ENCODE data around the gene FLT3LG. TPM values are rescaled to one million over a fixed set of nuclear protein-coding genes. Genes with fewer than 3 reads are reported as not detected.

Gene FLT3LG, protein sequence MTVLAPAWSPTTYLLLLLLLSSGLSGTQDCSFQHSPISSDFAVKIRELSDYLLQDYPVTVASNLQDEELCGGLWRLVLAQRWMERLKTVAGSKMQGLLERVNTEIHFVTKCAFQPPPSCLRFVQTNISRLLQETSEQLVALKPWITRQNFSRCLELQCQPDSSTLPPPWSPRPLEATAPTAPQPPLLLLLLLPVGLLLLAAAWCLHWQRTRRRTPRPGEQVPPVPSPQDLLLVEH
- total RNA-seq (2014; rRNA removed) (0.18 and 2.8 TPM in 2 replicates), Bru-seq, nascent RNA (percentile 21 among the genes with signal in this experiment), BruChase-seq, experiment 1, labeled RNA remaining after a 6-hour chase (percentile 41 among the genes with signal in this experiment), BruChase-seq, experiment 2, labeled RNA remaining after a 2-hour chase (percentile 27 among the genes with signal in this experiment)
- long read RNA-seq, partial matches to known transcripts: 1 of 2 reads
- long read RNA-seq, other reads (novel, unspliced or antisense): 0 of 2 reads

DNA sequence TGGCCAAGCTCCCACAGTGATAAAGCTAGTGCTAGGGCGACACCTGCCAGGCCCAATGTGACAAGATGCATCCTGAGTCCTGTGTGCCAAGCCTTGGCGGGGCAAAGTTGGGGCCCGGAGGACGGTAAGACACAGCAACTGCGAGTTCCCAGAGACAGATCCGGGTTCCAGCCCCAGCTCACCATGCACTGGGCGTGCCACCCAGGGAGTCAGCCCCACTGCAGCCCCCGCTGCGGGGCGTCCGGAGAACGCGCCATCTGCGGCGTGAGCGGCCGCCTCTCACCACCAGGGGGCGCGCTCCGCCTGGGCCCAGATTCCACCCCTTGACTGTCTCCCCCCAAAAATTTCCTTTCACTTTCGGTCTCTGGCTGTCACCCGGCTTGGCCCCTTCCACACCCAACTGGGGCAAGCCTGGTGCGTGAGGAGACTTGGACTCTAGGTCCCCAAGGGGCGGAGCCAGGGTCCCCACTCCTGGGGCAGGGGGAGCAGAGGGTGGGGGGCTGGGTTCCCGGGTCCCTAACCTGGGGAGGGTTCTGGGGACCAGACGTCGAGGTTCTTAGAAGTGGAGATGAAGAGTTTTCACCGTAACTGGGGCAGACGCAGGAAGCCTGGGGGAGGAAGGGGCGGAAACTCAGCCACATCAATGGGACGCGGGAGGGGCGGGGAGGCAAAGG, at the start of gene FLT3LG:
FLT3LG (plus strand) TSS at position 348 of the 674 bp plus-strand sequence. CDS start 425 bp downstream, outside the sequence.
- Histone ChIP-seq H3K36me3 (ENCODE audit: low read depth, low read length) (no peaks in the 10 kb centered on the region; the same call in 1 of the 2 replicates), H3F3A (ENCODE audit: low read length, unreplicated experiment) (no peaks in the 10 kb centered on the region), H3K9me3 (ENCODE audit: low read length) (no peaks in the 10 kb centered on the region), H3K27ac (ENCODE audit: low read length) (no peak within 1 kb of the TSS), H2AFZ (ENCODE audit: low read length) (peak within 1 kb of the TSS; percentile 94), H3K4me1 (ENCODE audit: insufficient read depth, low read length) (no peaks in the 10 kb centered on the region), H3K79me2 (ENCODE audit: low read length) (no peaks in the 10 kb centered on the region), H3K27me3 (ENCODE audit: low read length) (no peaks in the 10 kb centered on the region), H4K20me1 (ENCODE audit: low read length) (no peaks in the 10 kb centered on the region), H3K4me2 (ENCODE audit: low read length) (peak within 1 kb of the TSS; percentile 89), H3K4me3 (ENCODE audit: low read length) (peak within 1 kb of the TSS; percentile 82), H3K9ac (ENCODE audit: low read length) (peak within 1 kb of the TSS; percentile 61), H3K9me2 (replicated peaks; ENCODE audit: low read length) (no peaks in the 10 kb centered on the region)
- ChIA-PET CTCF (interaction anchor here (0.6 to 1.2 kb wide), 3 partner anchors 21 to 464 kb away, joined by 3 to 10 read pairs (median 5); no protein-coding TSS in a partner anchor), POLR2A (ENCODE audit: unreplicated experiment) (no interaction called here)
- TF ChIP-seq EZH2phosphoT487 (IDR thresholded peaks at IDR 0.05; ENCODE audit: borderline replicate concordance, low read length): no peak
- TF ChIP-seq EZH2 (IDR thresholded peaks at IDR 0.05; ENCODE audit: low read length, unreplicated experiment): no peak
- TF ChIP-seq, protein P1, sequence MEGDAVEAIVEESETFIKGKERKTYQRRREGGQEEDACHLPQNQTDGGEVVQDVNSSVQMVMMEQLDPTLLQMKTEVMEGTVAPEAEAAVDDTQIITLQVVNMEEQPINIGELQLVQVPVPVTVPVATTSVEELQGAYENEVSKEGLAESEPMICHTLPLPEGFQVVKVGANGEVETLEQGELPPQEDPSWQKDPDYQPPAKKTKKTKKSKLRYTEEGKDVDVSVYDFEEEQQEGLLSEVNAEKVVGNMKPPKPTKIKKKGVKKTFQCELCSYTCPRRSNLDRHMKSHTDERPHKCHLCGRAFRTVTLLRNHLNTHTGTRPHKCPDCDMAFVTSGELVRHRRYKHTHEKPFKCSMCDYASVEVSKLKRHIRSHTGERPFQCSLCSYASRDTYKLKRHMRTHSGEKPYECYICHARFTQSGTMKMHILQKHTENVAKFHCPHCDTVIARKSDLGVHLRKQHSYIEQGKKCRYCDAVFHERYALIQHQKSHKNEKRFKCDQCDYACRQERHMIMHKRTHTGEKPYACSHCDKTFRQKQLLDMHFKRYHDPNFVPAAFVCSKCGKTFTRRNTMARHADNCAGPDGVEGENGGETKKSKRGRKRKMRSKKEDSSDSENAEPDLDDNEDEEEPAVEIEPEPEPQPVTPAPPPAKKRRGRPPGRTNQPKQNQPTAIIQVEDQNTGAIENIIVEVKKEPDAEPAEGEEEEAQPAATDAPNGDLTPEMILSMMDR (conservative IDR thresholded peaks at IDR 0.05; ENCODE audit: low read depth, low read length): peak; percentile 99
- intact Hi-C loops (cut with micrococcal nuclease): no loop called here
- ATAC-seq: peak; percentile 80
- BruUV-seq (replicated peaks): no TSS peak
- peak; percentile 77 for DNase-seq

DNA sequence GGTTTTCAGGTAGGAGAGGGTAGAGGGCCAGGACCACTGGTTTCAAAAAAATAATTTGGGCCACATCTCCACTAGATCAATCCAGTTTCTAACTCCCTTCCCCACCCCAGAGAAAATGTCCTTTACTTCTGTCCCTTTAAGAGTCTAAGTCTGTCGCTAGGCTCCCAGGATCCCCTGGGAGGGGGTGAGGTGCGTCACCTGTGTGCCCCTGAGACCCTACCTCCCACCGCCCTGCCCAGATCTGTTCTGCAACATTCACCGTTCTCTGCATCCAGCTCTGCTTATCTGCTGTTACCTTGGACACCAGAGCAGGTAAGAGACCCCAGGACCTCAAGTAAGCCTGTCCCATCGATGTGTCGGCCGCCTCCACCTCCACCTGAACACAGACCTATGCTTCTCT, 48.8 kb upstream of the FLT3LG start, which contains the start of gene GFY:
GFY (plus strand) TSS at position 211 of the 400 bp plus-strand sequence. CDS start 1,043 bp downstream, outside the sequence.
- peaks cover 86% of the 10 kb centered on the region for H3K27me3 ChIP-seq (ENCODE audit: low read length)
- POLR2A ChIA-PET (ENCODE audit: unreplicated experiment): no interaction called here
- 0 out of 2 replicates have a peak, but pooled peaks cover 8% of the 10 kb centered on the region for H3K4me1 ChIP-seq (ENCODE audit: insufficient read depth, low read length)
- DNase-seq (no peak), ATAC-seq (no peak)
- BruUV-seq (replicated peaks): no TSS peak
- intact Hi-C loops (cut with micrococcal nuclease): no loop called here
- no peak within 1 kb of the TSS for H3K4me3 ChIP-seq (ENCODE audit: low read length)
- H3F3A ChIP-seq (ENCODE audit: low read length, unreplicated experiment): no peaks in the 10 kb centered on the region
- no peak within 1 kb of the TSS for H2AFZ ChIP-seq (ENCODE audit: low read length)
- no peaks in the 10 kb centered on the region for H4K20me1 ChIP-seq (ENCODE audit: low read length)
- no peak within 1 kb of the TSS for H3K9ac ChIP-seq (ENCODE audit: low read length)
- H3K4me2 ChIP-seq (ENCODE audit: low read length): no peak within 1 kb of the TSS
- TF ChIP-seq, protein P1 (conservative IDR thresholded peaks at IDR 0.05; ENCODE audit: low read depth, low read length): no peak
- no peak for TF ChIP-seq EZH2phosphoT487 (IDR thresholded peaks at IDR 0.05; ENCODE audit: borderline replicate concordance, low read length)
- no peak for TF ChIP-seq EZH2 (IDR thresholded peaks at IDR 0.05; ENCODE audit: low read length, unreplicated experiment)
- no peaks in the 10 kb centered on the region for H3K9me2 ChIP-seq (replicated peaks; ENCODE audit: low read length)
- H3K36me3 ChIP-seq (ENCODE audit: low read depth, low read length): no peaks in the 10 kb centered on the region
- CTCF ChIA-PET: interaction anchor here (0.6 kb wide), 1 partner anchor 57 kb away, joined by 3 read pairs; no protein-coding TSS in a partner anchor
- no peak within 1 kb of the TSS for H3K27ac ChIP-seq (ENCODE audit: low read length)
- H3K79me2 ChIP-seq (ENCODE audit: low read length): no peaks in the 10 kb centered on the region
- H3K9me3 ChIP-seq (ENCODE audit: low read length): no peaks in the 10 kb centered on the region
